Esophagus muscularis mucosa (tissue), 4 donors: ENCODE data around the gene ITGBL1. TPM values are rescaled to one million over a fixed set of nuclear protein-coding genes. Genes with fewer than 3 reads are reported as not detected.

ENCODE experiments used
- DNase-seq: peaks from one replicate; pipeline ENCODE4 v3.0.0-alpha.2; 2017; ENCODE audit errors: extremely low spot score
- H3K27ac ChIP-seq, 4 donors: fragments of 200-600 bp; sonication (generic); replicated peaks in 1 of 4; 1 replicate in 3 of 4; 2 replicates in 1 of 4; pipeline ENCODE4 v1.5.1; 2016 to 2019; ENCODE audit warnings: mild to moderate bottlenecking in 1 of 4
- H3K27me3 ChIP-seq, 4 donors: fragments of 200-600 bp; sonication (generic); one replicate each; pipeline versions ENCODE4 v1.5.1 to v1.6.0; 2016 to 2019
- H3K36me3 ChIP-seq, 4 donors: fragments of 200-600 bp; sonication (generic); one replicate each; pipeline ENCODE4 v1.5.1; 2016 to 2019
- H3K4me1 ChIP-seq, 4 donors: fragments of 200-600 bp; sonication (generic); one replicate each; pipeline ENCODE4 v1.5.1; 2016 to 2019
- H3K4me3 ChIP-seq, 4 donors: fragments of 200-600 bp; sonication (generic); 1 replicate in 2 of 4; 2 replicates in 2 of 4; pipeline ENCODE4 v1.5.1; 2016 to 2019; ENCODE audit warnings: mild to moderate bottlenecking in 4 of 4, moderate library complexity in 1 of 4
- H3K9me3 ChIP-seq, 4 donors: fragments of 200-600 bp; sonication (generic); 1 replicate in 3 of 4; 2 replicates in 1 of 4; pipeline ENCODE4 v1.5.1; 2016 to 2019
- CTCF ChIP-seq, 3 experiments: fragments of 200-600 bp in 2 of 3; fragments of 450-650 bp in 1 of 3; sonication (generic) in 2 of 3; IDR thresholded peaks; one replicate each; pipeline ENCODE4 v1.5.1; 2017 to 2019; ENCODE audit warnings: antibody characterized with exemption in 3 of 3, mild to moderate bottlenecking in 2 of 3, moderate library complexity in 1 of 3
- EP300 ChIP-seq: sonication (generic); formaldehyde crosslinking; IDR thresholded peaks from one replicate; pipeline ENCODE4 v1.6.1; 2017; ENCODE audit warnings: antibody characterized with exemption
- POLR2A ChIP-seq: fragments of 450-650 bp; IDR thresholded peaks from one replicate; pipeline ENCODE4 v1.6.1; 2017; ENCODE audit warnings: antibody characterized with exemption, moderate library complexity, mild to moderate bottlenecking, low read depth
- POLR2AphosphoS5 ChIP-seq, 2 donors: sonication (generic); formaldehyde crosslinking; IDR thresholded peaks; one replicate each; pipeline ENCODE4 v1.6.1; 2017; ENCODE audit warnings: antibody characterized with exemption in 2 of 2
- WGBS: methylation state at CpG from one replicate; pipeline ENCODE4 v1.1.5; 2018; 5-methylcytosine and 5-hydroxymethylcytosine counted together
- intact Hi-C: fragments of 100-400 bp; cut with DNase I; formaldehyde crosslinking; loops from one replicate; pipeline ENCODE4 v1.15.1; 2023
- total RNA-seq, 4 donors: library from RNA; depleted of rRNA; stranded (reverse); fragments of >200 nt; gene quantifications; one replicate each; pipeline versions ENCODE4 v1.1.0 to v1.2.1, GENCODE V29; 2016

The ITGBL1 gene
- total RNA-seq, 4 donors from 2014 or later, result 8.3 to 20.0 (median 13.8) TPM

- Histone ChIP-seq H3K27me3 (no peaks in the 10 kb centered on the region), H3K4me3 (no peak overlapping the region), H3K9me3 (no peaks in the 10 kb centered on the region), H3K36me3 (no peaks in the 10 kb centered on the region), H3K27ac (peak overlapping the region in 1 of 4 donors; percentile 17), H3K4me1 (no peaks in the 10 kb centered on the region)
- TF ChIP-seq POLR2AphosphoS5 (IDR thresholded peaks at IDR 0.05) (no peak), EP300 (no peak), POLR2A (no peak), CTCF (IDR thresholded peaks at IDR 0.05) (no peak)
- no peak for DNase-seq
- intact Hi-C loops, result loop anchor here (10.0 kb wide), 1 partner anchor 171 kb away; no protein-coding TSS in a partner anchor
- WGBS, result 53% methylated on average over 8 of the region's 8 CpGs
Measured at GRCh38 chr13:101523154-101524131, 71.0 kb downstream of the ITGBL1 start.

GRCh38 chr13:101527130-101527529 is 74.7 kb downstream of the ITGBL1 start:
- Histone ChIP-seq H3K4me1 (peaks cover 0 to 7% (median 0%) of the 10 kb centered on the region in 4 donors), H3K27me3 (no peaks in the 10 kb centered on the region), H3K27ac (no peak overlapping the region), H3K9me3 (no peaks in the 10 kb centered on the region), H3K36me3 (no peaks in the 10 kb centered on the region), H3K4me3 (no peak overlapping the region)
- no peak for DNase-seq
- TF ChIP-seq EP300, result no peak
- TF ChIP-seq POLR2AphosphoS5 (IDR thresholded peaks at IDR 0.05), result no peak
- no peak for TF ChIP-seq POLR2A
- no peak for TF ChIP-seq CTCF (IDR thresholded peaks at IDR 0.05)
- intact Hi-C loops, result loop anchor here (10.0 kb wide), 1 partner anchor 168 kb away; no protein-coding TSS in a partner anchor

- intact Hi-C loops, result loop anchor here (10.0 kb wide), 1 partner anchor 165 kb away; no protein-coding TSS in a partner anchor
- no peaks in the 10 kb centered on the region for H3K27me3 ChIP-seq
- H3K27ac ChIP-seq, result no peak overlapping the region
- DNase-seq, result no peak
- H3K4me1 ChIP-seq, result peaks cover 0 to 7% (median 0%) of the 10 kb centered on the region in 4 donors
- no peaks in the 10 kb centered on the region for H3K9me3 ChIP-seq
- 52% methylated on average over 4 of the region's 4 CpGs for WGBS
- no peak for TF ChIP-seq POLR2A
- no peak for TF ChIP-seq POLR2AphosphoS5 (IDR thresholded peaks at IDR 0.05)
- TF ChIP-seq EP300, result no peak
- TF ChIP-seq CTCF (IDR thresholded peaks at IDR 0.05), result no peak
- H3K4me3 ChIP-seq, result no peak overlapping the region
- no peaks in the 10 kb centered on the region for H3K36me3 ChIP-seq
Measured at GRCh38 chr13:101529422-101529821, 76.9 kb downstream of the ITGBL1 start.

- no peaks in the 10 kb centered on the region for H3K36me3 ChIP-seq
Measured at GRCh38 chr13:101530293-101530692, 77.8 kb downstream of the ITGBL1 start.

More at GRCh38 chr13:101530293-101530692, 77.8 kb downstream of the ITGBL1 start:
- TF ChIP-seq EP300 (no peak), POLR2A (no peak), POLR2AphosphoS5 (IDR thresholded peaks at IDR 0.05) (no peak), CTCF (IDR thresholded peaks at IDR 0.05) (no peak)
- intact Hi-C loops, result no loop called here
- no peak overlapping the region for H3K4me3 ChIP-seq
- H3K9me3 ChIP-seq, result no peaks in the 10 kb centered on the region
- DNase-seq, result no peak
- H3K27ac ChIP-seq, result no peak overlapping the region
- peaks cover 0 to 7% (median 0%) of the 10 kb centered on the region in 4 donors for H3K4me1 ChIP-seq
- H3K27me3 ChIP-seq, result no peaks in the 10 kb centered on the region
